Measurements from ENCODE around the gene PTPRT. TPM values are rescaled to one million over a fixed set of nuclear protein-coding genes. Genes with fewer than 3 reads are reported as not detected.
"Not testable (repeated sequence)": the region's sequence is repeated elsewhere in the genome, so short reads cannot be mapped to it uniquely, and the experiment has no call there.

Gene PTPRT
- total RNA-seq, 1 experiment from 2014 or later = not detected

GRCh38 chr20:42902509-42902908 lies 287.2 kb downstream of the PTPRT start:
- H3K36me3 ChIP-seq (ENCODE audit: control insufficient read depth, insufficient read depth, low read length) = no peaks in the 10 kb centered on the region
- in situ Hi-C loops (cut with HindIII; ENCODE audit: low pct_unique_long_range_greater_than_20kb, low sequenced_read_pairs) (no loop called here), intact Hi-C loops (cut with micrococcal nuclease; ENCODE audit: unreplicated experiment) (no loop called here)
- H3K9me3 ChIP-seq (ENCODE audit: control insufficient read depth, insufficient read depth, low read depth, low read length) = no peaks in the 10 kb centered on the region
- no TSS peak for BruUV-seq (replicated peaks)
- no peaks in the 10 kb centered on the region; the same call in 1 of the 2 replicates for H3K27me3 ChIP-seq (ENCODE audit: control insufficient read depth, insufficient read depth, low read length)
- no peak for ATAC-seq
- no peak for TF ChIP-seq POLR2AphosphoS5 (IDR thresholded peaks at IDR 0.05; ENCODE audit: low read depth, low read length)
- TF ChIP-seq, protein P1, sequence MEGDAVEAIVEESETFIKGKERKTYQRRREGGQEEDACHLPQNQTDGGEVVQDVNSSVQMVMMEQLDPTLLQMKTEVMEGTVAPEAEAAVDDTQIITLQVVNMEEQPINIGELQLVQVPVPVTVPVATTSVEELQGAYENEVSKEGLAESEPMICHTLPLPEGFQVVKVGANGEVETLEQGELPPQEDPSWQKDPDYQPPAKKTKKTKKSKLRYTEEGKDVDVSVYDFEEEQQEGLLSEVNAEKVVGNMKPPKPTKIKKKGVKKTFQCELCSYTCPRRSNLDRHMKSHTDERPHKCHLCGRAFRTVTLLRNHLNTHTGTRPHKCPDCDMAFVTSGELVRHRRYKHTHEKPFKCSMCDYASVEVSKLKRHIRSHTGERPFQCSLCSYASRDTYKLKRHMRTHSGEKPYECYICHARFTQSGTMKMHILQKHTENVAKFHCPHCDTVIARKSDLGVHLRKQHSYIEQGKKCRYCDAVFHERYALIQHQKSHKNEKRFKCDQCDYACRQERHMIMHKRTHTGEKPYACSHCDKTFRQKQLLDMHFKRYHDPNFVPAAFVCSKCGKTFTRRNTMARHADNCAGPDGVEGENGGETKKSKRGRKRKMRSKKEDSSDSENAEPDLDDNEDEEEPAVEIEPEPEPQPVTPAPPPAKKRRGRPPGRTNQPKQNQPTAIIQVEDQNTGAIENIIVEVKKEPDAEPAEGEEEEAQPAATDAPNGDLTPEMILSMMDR (IDR thresholded peaks at IDR 0.05) = no peak
- no peak for TF ChIP-seq SIN3A (IDR thresholded peaks at IDR 0.05; ENCODE audit: borderline replicate concordance, insufficient read depth, low read depth, low read length)
- no peak for DNase-seq (ENCODE audit: low read depth, low spot score)
- H3K4me3 ChIP-seq (ENCODE audit: low read depth in 2 of 2, low read length in 2 of 2) = no peak overlapping the region
- no peak overlapping the region for H3K27ac ChIP-seq (ENCODE audit: low read length)
- ChIA-PET POLR2A (no interaction called here), CTCF (no interaction called here)
- H3K4me1 ChIP-seq (ENCODE audit: control insufficient read depth, insufficient read depth, low read length) = no peaks in the 10 kb centered on the region

DNA sequence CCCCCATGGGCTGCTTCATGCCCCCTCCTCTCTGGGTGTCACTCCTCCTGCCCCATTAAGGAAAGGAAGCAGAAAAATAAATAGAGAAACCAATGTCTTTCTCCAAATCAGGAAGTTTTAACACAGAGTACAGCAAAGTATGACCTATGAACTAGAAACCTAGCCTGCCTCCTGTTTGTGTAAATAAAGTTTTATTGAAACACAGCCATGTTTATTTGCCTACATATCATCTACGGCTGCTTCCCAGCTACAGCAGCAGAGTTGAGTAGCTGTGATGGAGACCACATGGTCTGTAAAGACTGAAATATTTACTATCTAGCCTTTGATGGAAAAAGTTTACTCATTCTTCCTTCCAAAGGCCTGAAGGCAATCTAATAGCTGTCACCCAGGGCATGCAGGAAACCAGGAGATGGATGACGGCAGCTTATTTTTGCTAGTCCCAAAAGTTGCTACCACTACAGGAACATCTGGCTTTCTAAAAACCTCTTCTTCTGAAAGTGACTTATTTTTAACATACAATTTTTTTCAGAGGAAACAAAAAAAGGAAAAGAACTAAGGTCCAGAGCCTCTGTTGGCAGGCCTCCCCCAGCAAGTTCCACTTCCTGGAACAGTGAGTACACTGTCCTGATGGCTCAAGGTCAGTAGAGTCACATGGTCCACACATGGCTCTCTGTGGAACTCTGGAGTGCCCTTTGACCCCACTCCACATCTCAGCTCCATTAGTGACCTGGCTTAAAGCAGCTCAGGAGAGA lies 287.8 kb downstream of the PTPRT start:
- intact Hi-C loops (cut with micrococcal nuclease; ENCODE audit: unreplicated experiment) (no loop called here), in situ Hi-C loops (cut with HindIII; ENCODE audit: low pct_unique_long_range_greater_than_20kb, low sequenced_read_pairs) (no loop called here)
- no peaks in the 10 kb centered on the region for H3K9me3 ChIP-seq (ENCODE audit: control insufficient read depth, insufficient read depth, low read depth, low read length)
- H3K27ac ChIP-seq (ENCODE audit: low read length) = no peak overlapping the region
- no peaks in the 10 kb centered on the region; the same call in 1 of the 2 replicates for H3K27me3 ChIP-seq (ENCODE audit: control insufficient read depth, insufficient read depth, low read length)
- no peak for ATAC-seq
- no TSS peak for BruUV-seq (replicated peaks)
- ChIA-PET POLR2A (no interaction called here), CTCF (no interaction called here)
- H3K4me3 ChIP-seq (ENCODE audit: low read depth in 2 of 2, low read length in 2 of 2) = no peak overlapping the region
- H3K4me1 ChIP-seq (ENCODE audit: control insufficient read depth, insufficient read depth, low read length) = no peaks in the 10 kb centered on the region
- TF ChIP-seq POLR2AphosphoS5 (IDR thresholded peaks at IDR 0.05; ENCODE audit: low read depth, low read length) (no peak), TCF7L2 (IDR thresholded peaks at IDR 0.05; ENCODE audit: low read depth, low read length) (no peak), SIN3A (IDR thresholded peaks at IDR 0.05; ENCODE audit: borderline replicate concordance, insufficient read depth, low read depth, low read length) (no peak), REST (IDR thresholded peaks at IDR 0.05; ENCODE audit: insufficient read depth in 1 of 2, low read depth in 2 of 2, low read length in 1 of 2) (no peak)
- TF ChIP-seq, protein P1 (IDR thresholded peaks at IDR 0.05) = no peak
- DNase-seq (ENCODE audit: low read depth, low spot score) = no peak
- no peaks in the 10 kb centered on the region for H3K36me3 ChIP-seq (ENCODE audit: control insufficient read depth, insufficient read depth, low read length)

DNA sequence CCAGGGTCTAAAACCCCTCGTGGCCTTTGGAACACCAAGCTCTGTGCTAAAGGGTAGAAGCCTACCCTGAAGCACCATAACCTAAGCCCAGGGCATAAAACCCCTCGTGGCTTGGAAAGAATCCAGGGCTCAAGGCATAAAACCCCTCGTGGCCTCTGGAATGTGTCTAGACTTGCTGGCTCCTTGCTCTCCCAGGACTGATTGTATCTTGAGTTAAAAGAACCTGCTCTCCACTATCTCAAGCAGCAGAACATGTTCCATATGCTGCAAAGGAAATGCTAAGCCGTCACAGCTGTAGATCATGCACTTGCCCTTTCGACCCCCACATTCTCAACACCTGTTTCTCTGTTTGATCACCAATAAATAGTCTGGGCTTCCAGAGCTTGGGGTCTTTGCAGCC lies 288.9 kb downstream of the PTPRT start:
- in situ Hi-C loops (cut with HindIII; ENCODE audit: low pct_unique_long_range_greater_than_20kb, low sequenced_read_pairs); H3K36me3 ChIP-seq (ENCODE audit: control insufficient read depth, insufficient read depth, low read length); H3K27me3 ChIP-seq (ENCODE audit: control insufficient read depth, insufficient read depth, low read length); POLR2A ChIA-PET; BruUV-seq (replicated peaks); intact Hi-C loops (cut with micrococcal nuclease; ENCODE audit: unreplicated experiment); H3K9me3 ChIP-seq (ENCODE audit: control insufficient read depth, insufficient read depth, low read depth, low read length); DNase-seq (ENCODE audit: low read depth, low spot score); H3K4me1 ChIP-seq (ENCODE audit: control insufficient read depth, insufficient read depth, low read length); ATAC-seq; H3K4me3 ChIP-seq (ENCODE audit: low read depth in 2 of 2, low read length in 2 of 2); H3K27ac ChIP-seq (ENCODE audit: low read length); CTCF ChIA-PET: not testable (repeated sequence)

Measured in Panc1 (cell line).